Neural progenitor cell (in vitro differentiated cells): Measurements from ENCODE around the gene RPS6KA3. TPM values are rescaled to one million over a fixed set of nuclear protein-coding genes. Genes with fewer than 3 reads are reported as not detected.

Experiments
- DNase-seq: peaks from one replicate; pipeline ENCODE4 v3.0.0-alpha.2; 2016; ENCODE audit warnings: low spot score
- H2AFZ ChIP-seq: fragments of 200-600 bp; sonication (generic); replicated peaks from 2 replicates; pipeline ENCODE4 v1.6.1; 2016; ENCODE audit warnings: antibody characterized with exemption
- H3F3A ChIP-seq: fragments of 200-600 bp; sonication (generic); 2 replicates; pipeline ENCODE4 v1.6.1; 2016; ENCODE audit warnings: antibody characterized with exemption, low read depth
- H3K27ac ChIP-seq: fragments of 200-600 bp; sonication (generic); 2 replicates; pipeline ENCODE4 v1.5.1; 2016; ENCODE audit warnings: mild to moderate bottlenecking
- H3K27me3 ChIP-seq: fragments of 200-600 bp; sonication (generic); 2 replicates; pipeline ENCODE4 v1.6.1; 2016; ENCODE audit warnings: mild to moderate bottlenecking, moderate library complexity
- H3K36me3 ChIP-seq: fragments of 200-600 bp; sonication (generic); 2 replicates; pipeline ENCODE4 v1.5.1; 2016
- H3K4me1 ChIP-seq: fragments of 200-600 bp; sonication (generic); 2 replicates; pipeline ENCODE4 v1.6.1; 2016; ENCODE audit warnings: mixed run types
- H3K4me2 ChIP-seq: fragments of 200-600 bp; sonication (generic); 2 replicates; pipeline ENCODE4 v1.6.1; 2016
- H3K4me3 ChIP-seq: fragments of 200-600 bp; sonication (generic); 2 replicates; pipeline ENCODE4 v1.5.1; 2016
- H3K79me2 ChIP-seq: fragments of 200-600 bp; sonication (generic); 2 replicates; pipeline ENCODE4 v1.6.1; 2016; ENCODE audit warnings: low read depth
- H3K9ac ChIP-seq: fragments of 200-600 bp; sonication (generic); 2 replicates; pipeline ENCODE4 v1.6.1; 2016
- H3K9me3 ChIP-seq: fragments of 200-600 bp; sonication (generic); 2 replicates; pipeline ENCODE4 v1.5.1; 2016; ENCODE audit warnings: low read depth
- H4K20me1 ChIP-seq: fragments of 200-600 bp; sonication (generic); 2 replicates; pipeline ENCODE4 v1.6.1; 2016; ENCODE audit warnings: low read depth
- H3K27ac Mint-ChIP-seq: 3 replicates; pipeline ENCODE4 v1.8.0; 2021; ENCODE audit warnings: mixed read lengths
- H3K27me3 Mint-ChIP-seq: 2 replicates; pipeline ENCODE4 v1.8.0; 2022; ENCODE audit warnings: low read depth, mild to moderate bottlenecking, inconsistent platforms, moderate library complexity, mixed read lengths; ENCODE audit not compliant: insufficient read depth
- H3K36me3 Mint-ChIP-seq: 3 replicates; pipeline ENCODE4 v1.8.0; 2021; ENCODE audit warnings: mixed read lengths
- H3K4me1 Mint-ChIP-seq: 3 replicates; pipeline ENCODE4 v1.8.0; 2021; ENCODE audit warnings: mixed read lengths
- H3K4me3 Mint-ChIP-seq: 3 replicates; pipeline ENCODE4 v1.8.0; 2021; ENCODE audit warnings: mild to moderate bottlenecking, moderate library complexity, mixed read lengths
- H3K9me3 Mint-ChIP-seq: 3 replicates; pipeline ENCODE4 v1.8.0; 2020; ENCODE audit warnings: mixed read lengths
- CTCF ChIP-seq: fragments of 200-600 bp; sonication (generic); IDR thresholded peaks from 2 replicates; pipeline ENCODE4 v1.5.1; 2017; ENCODE audit warnings: antibody characterized with exemption, mild to moderate bottlenecking
- EZH2 ChIP-seq: fragments of 200-600 bp; sonication (generic); IDR thresholded peaks from 2 replicates; pipeline ENCODE4 v1.6.1; 2017; ENCODE audit warnings: antibody characterized with exemption, mild to moderate bottlenecking, moderate library complexity
- EZH2phosphoT487 ChIP-seq: fragments of 200-600 bp; sonication (generic); IDR thresholded peaks from 2 replicates; pipeline ENCODE4 v1.6.1; 2017; ENCODE audit warnings: antibody characterized with exemption
- total RNA-seq: library from RNA; depleted of rRNA; stranded (reverse); fragments of >200 nt; gene quantifications from 2 replicates; pipeline ENCODE4 v1.2.3, GENCODE V29; 2015; ENCODE audit warnings: low replicate concordance

RPS6KA3 gene
- total RNA-seq, 1 donor from 2014 or later: 32.2 TPM

- Histone ChIP-seq H3K9me3 (peaks cover 12% of the 10 kb centered on the region), H3K36me3 (peaks cover 7% of the 10 kb centered on the region), H3K4me3 (no peak overlapping the region), H3K4me1 (no peaks in the 10 kb centered on the region), H3K27ac (no peak overlapping the region), H3K79me2 (peaks cover 15% of the 10 kb centered on the region), H3K27me3 (no peaks in the 10 kb centered on the region), H2AFZ (no peak overlapping the region), H3K4me2 (no peak overlapping the region), H4K20me1 (no peaks in the 10 kb centered on the region), H3F3A (no peaks in the 10 kb centered on the region), H3K9ac (no peak overlapping the region)
- no peaks in the 10 kb centered on the region for H3K4me1 Mint-ChIP-seq
- H3K4me3 Mint-ChIP-seq: no peak overlapping the region
- peaks cover 24% of the 10 kb centered on the region for H3K9me3 Mint-ChIP-seq
- no peak for DNase-seq
- TF ChIP-seq EZH2phosphoT487 (no peak), EZH2 (no peak), CTCF (no peak)
- H3K36me3 Mint-ChIP-seq: peaks cover 16% of the 10 kb centered on the region
- no peaks in the 10 kb centered on the region for H3K27me3 Mint-ChIP-seq
- H3K27ac Mint-ChIP-seq: no peak overlapping the region
Measured at GRCh38 chrX:20240201-20240600, 26.5 kb downstream of the RPS6KA3 start.

DNA sequence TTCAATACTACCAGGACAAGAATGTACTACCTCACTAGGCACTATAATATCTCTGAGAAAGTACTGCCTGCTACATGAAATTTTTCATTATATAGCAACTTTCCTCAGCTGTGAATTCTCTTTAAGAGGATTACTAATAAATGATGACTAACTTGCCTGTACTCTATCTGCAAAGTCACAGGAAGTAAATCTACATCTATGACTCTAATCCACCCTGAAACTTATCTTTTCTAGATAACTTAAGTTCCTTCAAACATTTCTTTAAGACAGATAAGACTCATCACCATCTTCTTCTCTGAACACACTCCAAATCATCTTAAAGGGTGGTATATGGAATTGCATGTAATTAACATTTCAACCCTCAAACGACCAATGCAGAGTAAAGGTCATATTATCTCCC lies 28.8 kb downstream of the RPS6KA3 start:
- DNase-seq: no peak
- peaks cover 31% of the 10 kb centered on the region for H3K9me3 Mint-ChIP-seq
- no peak overlapping the region for H3K4me3 Mint-ChIP-seq
- Histone ChIP-seq H3K9me3 (peaks cover 13% of the 10 kb centered on the region), H3F3A (no peaks in the 10 kb centered on the region), H3K36me3 (peaks cover 7% of the 10 kb centered on the region), H3K4me1 (no peaks in the 10 kb centered on the region), H3K79me2 (peaks cover 4% of the 10 kb centered on the region), H3K4me3 (no peak overlapping the region), H2AFZ (no peak overlapping the region), H3K27ac (no peak overlapping the region), H3K27me3 (no peaks in the 10 kb centered on the region), H4K20me1 (no peaks in the 10 kb centered on the region), H3K4me2 (no peak overlapping the region), H3K9ac (no peak overlapping the region)
- peaks cover 23% of the 10 kb centered on the region for H3K36me3 Mint-ChIP-seq
- no peak for TF ChIP-seq CTCF
- no peak for TF ChIP-seq EZH2phosphoT487
- no peak for TF ChIP-seq EZH2
- no peaks in the 10 kb centered on the region for H3K4me1 Mint-ChIP-seq
- no peaks in the 10 kb centered on the region for H3K27me3 Mint-ChIP-seq
- H3K27ac Mint-ChIP-seq: no peak overlapping the region

GRCh38 chrX:20235755-20236154 lies 31.0 kb downstream of the RPS6KA3 start:
- Histone ChIP-seq H3K9me3 (peaks cover 13% of the 10 kb centered on the region), H4K20me1 (no peaks in the 10 kb centered on the region), H3K36me3 (no peaks in the 10 kb centered on the region), H3K79me2 (peaks cover 4% of the 10 kb centered on the region), H3K4me2 (no peak overlapping the region), H3K9ac (no peak overlapping the region), H3K27me3 (no peaks in the 10 kb centered on the region), H3K27ac (no peak overlapping the region), H2AFZ (no peak overlapping the region), H3F3A (no peaks in the 10 kb centered on the region), H3K4me3 (no peak overlapping the region), H3K4me1 (no peaks in the 10 kb centered on the region)
- Mint-ChIP-seq H3K4me3 (no peak overlapping the region), H3K9me3 (peaks cover 29% of the 10 kb centered on the region), H3K4me1 (no peaks in the 10 kb centered on the region), H3K27ac (no peak overlapping the region), H3K36me3 (peaks cover 25% of the 10 kb centered on the region), H3K27me3 (no peaks in the 10 kb centered on the region)
- no peak for TF ChIP-seq EZH2phosphoT487
- no peak for TF ChIP-seq CTCF
- no peak for TF ChIP-seq EZH2
- DNase-seq: no peak
